Measurements from ENCODE around the gene LZTR1. TPM values are rescaled to one million over a fixed set of nuclear protein-coding genes. Genes with fewer than 3 reads are reported as not detected.

Gene LZTR1
- polyA plus RNA-seq, 1 of the 3 experiments (the other 2 are of a cell fraction) = 37.7 TPM

DNA sequence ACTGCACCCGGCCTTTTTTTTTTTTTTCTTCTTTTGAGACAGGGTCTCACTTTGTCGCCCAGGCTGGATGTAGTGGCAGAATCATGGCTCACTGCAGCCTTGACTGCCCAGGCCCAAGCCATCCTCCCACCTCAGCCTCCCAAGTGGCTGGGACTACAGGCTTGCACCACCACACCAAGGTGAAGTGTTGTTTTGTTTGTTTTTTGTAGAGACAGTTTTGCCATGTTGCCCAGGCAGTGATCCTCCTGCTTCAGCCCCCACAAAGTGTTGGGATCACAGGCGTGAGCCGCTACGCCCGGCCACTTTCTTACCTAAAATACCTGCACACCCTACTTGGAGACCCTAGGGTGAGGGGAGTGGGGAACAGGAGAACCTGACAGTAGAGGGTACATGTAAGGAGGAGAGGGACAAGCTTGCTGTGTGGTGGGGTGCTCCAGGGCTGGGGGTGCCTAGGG lies 19.6 kb upstream of the LZTR1 start:
- Histone ChIP-seq H3K9me3 (no peaks in the 10 kb centered on the region), H3F3A (replicated peaks; ENCODE audit: insufficient read depth) (no peaks in the 10 kb centered on the region), H4K20me1 (ENCODE audit: insufficient read depth) (no peaks in the 10 kb centered on the region), H3K27me3 (ENCODE audit: insufficient read depth) (no peaks in the 10 kb centered on the region), H3K4me3 (ENCODE audit: low read depth in 2 of 2, low read length in 1 of 2) (no peak overlapping the region), H3K27ac (ENCODE audit: low read depth in 2 of 2, low read length in 1 of 2) (no peak overlapping the region), H2AFZ (ENCODE audit: low read depth) (no peak overlapping the region), H3K4me2 (no peak overlapping the region), H3K36me3 (replicated peaks in 1 of 2; ENCODE audit: control insufficient read depth in 1 of 2, insufficient read depth in 2 of 2, low read length in 1 of 2) (no peaks in the 10 kb centered on the region), H3K79me2 (ENCODE audit: insufficient read depth) (no peaks in the 10 kb centered on the region), H3K9ac (no peak overlapping the region), H3K9me2 (no peaks in the 10 kb centered on the region), H3K4me1 (ENCODE audit: control insufficient read depth in 1 of 2, insufficient read depth in 2 of 2, low read depth in 1 of 2, low read length in 1 of 2) (peaks cover 0 to 16% of the 10 kb centered on the region in 2 experiments; a peak in 1 of 4 replicates)
- TF ChIP-seq FOSL2 (IDR thresholded peaks at IDR 0.05; ENCODE audit: borderline replicate concordance, low read depth) = no peak
- TF ChIP-seq, protein P1, sequence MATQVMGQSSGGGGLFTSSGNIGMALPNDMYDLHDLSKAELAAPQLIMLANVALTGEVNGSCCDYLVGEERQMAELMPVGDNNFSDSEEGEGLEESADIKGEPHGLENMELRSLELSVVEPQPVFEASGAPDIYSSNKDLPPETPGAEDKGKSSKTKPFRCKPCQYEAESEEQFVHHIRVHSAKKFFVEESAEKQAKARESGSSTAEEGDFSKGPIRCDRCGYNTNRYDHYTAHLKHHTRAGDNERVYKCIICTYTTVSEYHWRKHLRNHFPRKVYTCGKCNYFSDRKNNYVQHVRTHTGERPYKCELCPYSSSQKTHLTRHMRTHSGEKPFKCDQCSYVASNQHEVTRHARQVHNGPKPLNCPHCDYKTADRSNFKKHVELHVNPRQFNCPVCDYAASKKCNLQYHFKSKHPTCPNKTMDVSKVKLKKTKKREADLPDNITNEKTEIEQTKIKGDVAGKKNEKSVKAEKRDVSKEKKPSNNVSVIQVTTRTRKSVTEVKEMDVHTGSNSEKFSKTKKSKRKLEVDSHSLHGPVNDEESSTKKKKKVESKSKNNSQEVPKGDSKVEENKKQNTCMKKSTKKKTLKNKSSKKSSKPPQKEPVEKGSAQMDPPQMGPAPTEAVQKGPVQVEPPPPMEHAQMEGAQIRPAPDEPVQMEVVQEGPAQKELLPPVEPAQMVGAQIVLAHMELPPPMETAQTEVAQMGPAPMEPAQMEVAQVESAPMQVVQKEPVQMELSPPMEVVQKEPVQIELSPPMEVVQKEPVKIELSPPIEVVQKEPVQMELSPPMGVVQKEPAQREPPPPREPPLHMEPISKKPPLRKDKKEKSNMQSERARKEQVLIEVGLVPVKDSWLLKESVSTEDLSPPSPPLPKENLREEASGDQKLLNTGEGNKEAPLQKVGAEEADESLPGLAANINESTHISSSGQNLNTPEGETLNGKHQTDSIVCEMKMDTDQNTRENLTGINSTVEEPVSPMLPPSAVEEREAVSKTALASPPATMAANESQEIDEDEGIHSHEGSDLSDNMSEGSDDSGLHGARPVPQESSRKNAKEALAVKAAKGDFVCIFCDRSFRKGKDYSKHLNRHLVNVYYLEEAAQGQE (IDR thresholded peaks at IDR 0.05; ENCODE audit: low read depth, low read length) = no peak
- no peak for TF ChIP-seq CHD2 (IDR thresholded peaks at IDR 0.05; ENCODE audit: low read length, partially characterized antibody)
- no peak for TF ChIP-seq RCOR1 (IDR thresholded peaks at IDR 0.05; ENCODE audit: low read length)
- no peak for TF ChIP-seq ELF1 (IDR thresholded peaks at IDR 0.05)
- TF ChIP-seq FOXJ3 (CRISPR knock-in tag; IDR thresholded peaks at IDR 0.05) = no peak
- no peak for TF ChIP-seq SIN3A (IDR thresholded peaks at IDR 0.05; ENCODE audit: borderline replicate concordance, low read depth, low read length)
- TF ChIP-seq, protein P2, sequence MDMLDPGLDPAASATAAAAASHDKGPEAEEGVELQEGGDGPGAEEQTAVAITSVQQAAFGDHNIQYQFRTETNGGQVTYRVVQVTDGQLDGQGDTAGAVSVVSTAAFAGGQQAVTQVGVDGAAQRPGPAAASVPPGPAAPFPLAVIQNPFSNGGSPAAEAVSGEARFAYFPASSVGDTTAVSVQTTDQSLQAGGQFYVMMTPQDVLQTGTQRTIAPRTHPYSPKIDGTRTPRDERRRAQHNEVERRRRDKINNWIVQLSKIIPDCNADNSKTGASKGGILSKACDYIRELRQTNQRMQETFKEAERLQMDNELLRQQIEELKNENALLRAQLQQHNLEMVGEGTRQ (IDR thresholded peaks at IDR 0.05; ENCODE audit: borderline replicate concordance, low read depth, low read length) = no peak
- TF ChIP-seq, protein P3, sequence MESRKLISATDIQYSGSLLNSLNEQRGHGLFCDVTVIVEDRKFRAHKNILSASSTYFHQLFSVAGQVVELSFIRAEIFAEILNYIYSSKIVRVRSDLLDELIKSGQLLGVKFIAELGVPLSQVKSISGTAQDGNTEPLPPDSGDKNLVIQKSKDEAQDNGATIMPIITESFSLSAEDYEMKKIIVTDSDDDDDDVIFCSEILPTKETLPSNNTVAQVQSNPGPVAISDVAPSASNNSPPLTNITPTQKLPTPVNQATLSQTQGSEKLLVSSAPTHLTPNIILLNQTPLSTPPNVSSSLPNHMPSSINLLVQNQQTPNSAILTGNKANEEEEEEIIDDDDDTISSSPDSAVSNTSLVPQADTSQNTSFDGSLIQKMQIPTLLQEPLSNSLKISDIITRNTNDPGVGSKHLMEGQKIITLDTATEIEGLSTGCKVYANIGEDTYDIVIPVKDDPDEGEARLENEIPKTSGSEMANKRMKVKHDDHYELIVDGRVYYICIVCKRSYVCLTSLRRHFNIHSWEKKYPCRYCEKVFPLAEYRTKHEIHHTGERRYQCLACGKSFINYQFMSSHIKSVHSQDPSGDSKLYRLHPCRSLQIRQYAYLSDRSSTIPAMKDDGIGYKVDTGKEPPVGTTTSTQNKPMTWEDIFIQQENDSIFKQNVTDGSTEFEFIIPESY (IDR thresholded peaks at IDR 0.05; ENCODE audit: borderline replicate concordance, low read depth) = no peak
- TF ChIP-seq TAF1 (IDR thresholded peaks at IDR 0.05; ENCODE audit: borderline replicate concordance, low read depth, low read length) = no peak
- POLR2A ChIA-PET = no interaction called here
- CTCF ChIA-PET = interaction anchor here (0.7 to 7.0 kb wide), 8 partner anchors 11 to 158 kb away, joined by 3 to 44 read pairs (median 8); partner anchors contain the start of genes CRKL and LZTR1
- 92% methylated on average over 6 of the region's 6 CpGs for WGBS (ENCODE audit: low lambda C conversion rate)
- no peak for DNase-seq

All from SK-N-SH (cell line).